ENCODE measurements around the gene TIMM17B.
"Not testable (repeated sequence)": the region's sequence is repeated elsewhere in the genome, so short reads cannot be mapped to it uniquely, and the experiment has no call there.

DNA sequence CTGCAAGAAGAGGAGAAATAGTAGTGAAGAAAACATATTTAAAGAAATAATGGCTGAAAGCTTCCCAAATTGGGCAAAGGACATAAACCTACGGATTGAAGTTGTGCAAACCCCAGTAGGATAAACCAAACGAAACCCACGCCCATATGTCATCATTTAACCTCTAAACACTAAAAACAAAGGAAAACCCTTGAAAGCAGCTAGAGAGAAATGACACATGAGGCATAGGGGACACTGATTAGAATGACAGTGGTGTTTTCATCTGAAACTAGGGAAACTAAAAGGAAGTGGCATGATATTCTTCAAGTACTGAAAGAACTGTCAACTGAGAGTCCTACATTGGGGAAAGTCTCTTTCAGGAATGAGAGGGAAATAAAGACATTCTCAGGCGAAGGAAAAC is 20.6 kb downstream of the TIMM17B start:
- TF ChIP-seq, protein P1, sequence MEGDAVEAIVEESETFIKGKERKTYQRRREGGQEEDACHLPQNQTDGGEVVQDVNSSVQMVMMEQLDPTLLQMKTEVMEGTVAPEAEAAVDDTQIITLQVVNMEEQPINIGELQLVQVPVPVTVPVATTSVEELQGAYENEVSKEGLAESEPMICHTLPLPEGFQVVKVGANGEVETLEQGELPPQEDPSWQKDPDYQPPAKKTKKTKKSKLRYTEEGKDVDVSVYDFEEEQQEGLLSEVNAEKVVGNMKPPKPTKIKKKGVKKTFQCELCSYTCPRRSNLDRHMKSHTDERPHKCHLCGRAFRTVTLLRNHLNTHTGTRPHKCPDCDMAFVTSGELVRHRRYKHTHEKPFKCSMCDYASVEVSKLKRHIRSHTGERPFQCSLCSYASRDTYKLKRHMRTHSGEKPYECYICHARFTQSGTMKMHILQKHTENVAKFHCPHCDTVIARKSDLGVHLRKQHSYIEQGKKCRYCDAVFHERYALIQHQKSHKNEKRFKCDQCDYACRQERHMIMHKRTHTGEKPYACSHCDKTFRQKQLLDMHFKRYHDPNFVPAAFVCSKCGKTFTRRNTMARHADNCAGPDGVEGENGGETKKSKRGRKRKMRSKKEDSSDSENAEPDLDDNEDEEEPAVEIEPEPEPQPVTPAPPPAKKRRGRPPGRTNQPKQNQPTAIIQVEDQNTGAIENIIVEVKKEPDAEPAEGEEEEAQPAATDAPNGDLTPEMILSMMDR (IDR thresholded peaks at IDR 0.05): not testable (repeated sequence)
- not testable (repeated sequence) for TF ChIP-seq POLR2A, POLR2AphosphoS5, EP300 (IDR thresholded peaks at IDR 0.05)
